CD4-positive, alpha-beta T cell treated with Interferon alpha-2 for 1 hour (primary cell): ENCODE measurements around the gene CEMIP.

Experiments used
- DNase-seq, 2 donors: peaks; one replicate each; pipeline ENCODE4 v3.0.0-alpha.2; 2020 to 2022

The CEMIP gene

GRCh38 chr15:80856809-80857377 lies 77.7 kb downstream of the CEMIP start:
- no peak for DNase-seq

- DNase-seq = no peak
These were observed 82.6 kb downstream of the CEMIP start for GRCh38 chr15:80861731-80862170.

- DNase-seq = no peak
These were observed 85.5 kb downstream of the CEMIP start for GRCh38 chr15:80864666-80865065.

- no peak for DNase-seq
These were observed 87.8 kb downstream of the CEMIP start for GRCh38 chr15:80866936-80867335.

GRCh38 chr15:80870366-80870765 lies 91.2 kb downstream of the CEMIP start:
- no peak for DNase-seq

GRCh38 chr15:80870893-80871292 lies 91.7 kb downstream of the CEMIP start:
- DNase-seq = no peak

- DNase-seq = no peak
These were observed 92.7 kb downstream of the CEMIP start for GRCh38 chr15:80871858-80872257.

- no peak for DNase-seq
These were observed 94.3 kb downstream of the CEMIP start for GRCh38 chr15:80873366-80873952.

GRCh38 chr15:80875568-80876347 lies 96.6 kb downstream of the CEMIP start:
- no peak for DNase-seq

- no peak for DNase-seq
These were observed 97.1 kb downstream of the CEMIP start for GRCh38 chr15:80876348-80876674.

- no peak for DNase-seq
These were observed 99.2 kb downstream of the CEMIP start for GRCh38 chr15:80878242-80878866.

- DNase-seq = no peak
These were observed 99.7 kb downstream of the CEMIP start for GRCh38 chr15:80878867-80879250.

- DNase-seq = no peak
These were observed 100.9 kb downstream of the CEMIP start for GRCh38 chr15:80880086-80880485.

GRCh38 chr15:80883641-80884040 lies 104.5 kb downstream of the CEMIP start:
- DNase-seq = no peak

- DNase-seq = no peak
These were observed 105.9 kb downstream of the CEMIP start for GRCh38 chr15:80885016-80885579.

GRCh38 chr15:80887148-80887547 lies 108.0 kb downstream of the CEMIP start:
- DNase-seq = no peak

GRCh38 chr15:80888846-80889245 lies 109.7 kb downstream of the CEMIP start:
- no peak for DNase-seq

- no peak for DNase-seq
These were observed 111.3 kb downstream of the CEMIP start for GRCh38 chr15:80890341-80891005.

- no peak for DNase-seq
These were observed 111.8 kb downstream of the CEMIP start for GRCh38 chr15:80891006-80891405.

- no peak for DNase-seq
These were observed 113.2 kb downstream of the CEMIP start for GRCh38 chr15:80892414-80892813.

GRCh38 chr15:80893777-80894176 lies 114.6 kb downstream of the CEMIP start:
- DNase-seq = no peak

GRCh38 chr15:80895091-80895490 lies 115.9 kb downstream of the CEMIP start:
- DNase-seq = no peak

GRCh38 chr15:80895965-80896364 lies 116.8 kb downstream of the CEMIP start:
- no peak for DNase-seq
